Skin of body (tissue), 2 donors: Measurements from ENCODE around the gene NEURL3. TPM values are rescaled to one million over a fixed set of nuclear protein-coding genes. Genes with fewer than 3 reads are reported as not detected.
"Not testable (repeated sequence)": the region's sequence is repeated elsewhere in the genome, so short reads cannot be mapped to it uniquely, and the experiment has no call there.

Experiments
- DNase-seq: peaks from one replicate; lab custom pipeline; 2025; lab: John Stamatoyannopoulos, UW
- total RNA-seq: library from RNA; depleted of rRNA; stranded (reverse); fragments of >200 nt; gene quantifications from one replicate; pipeline ENCODE4 v1.2.3, GENCODE V29; 2014

The NEURL3 gene
- total RNA-seq, 1 donor from 2014 or later: 0.10 TPM

- no peak for DNase-seq
These were observed 3.5 kb upstream of the NEURL3 start for GRCh38 chr2:96508521-96509113.

DNA sequence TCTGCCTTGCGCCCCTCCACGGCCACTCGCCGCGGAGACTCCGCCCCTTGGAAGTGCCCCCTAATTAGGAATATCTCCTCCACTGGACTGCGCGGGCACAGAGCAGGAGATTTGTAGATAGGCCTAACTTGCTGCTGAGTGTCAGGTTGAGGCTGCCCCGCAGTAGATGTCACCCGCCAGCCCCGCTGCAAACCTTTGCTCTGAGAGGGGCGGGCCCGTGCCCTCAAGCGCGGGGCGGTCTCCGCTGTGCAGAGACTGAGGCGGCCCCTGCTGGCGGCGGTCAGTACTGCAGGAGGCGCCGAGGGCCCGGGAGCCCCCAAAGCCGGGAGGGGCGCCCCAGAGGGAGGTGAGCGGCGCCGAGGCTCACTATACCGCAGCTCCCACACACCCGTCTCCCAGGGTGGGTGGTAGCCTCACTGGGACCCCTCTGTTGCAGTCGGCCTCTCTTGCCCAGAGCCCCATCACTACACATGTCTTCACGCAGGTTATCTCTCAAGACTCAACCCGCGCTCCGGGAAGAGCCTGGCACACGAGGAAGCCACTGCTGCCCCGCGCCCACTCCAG, 2.9 kb upstream of the NEURL3 start:
- no peak for DNase-seq

GRCh38 chr2:96506907-96507240, 1.7 kb upstream of the NEURL3 start:
- DNase-seq: no peak

- no peak for DNase-seq
These were observed 1.1 kb upstream of the NEURL3 start for GRCh38 chr2:96506016-96506906.

DNA sequence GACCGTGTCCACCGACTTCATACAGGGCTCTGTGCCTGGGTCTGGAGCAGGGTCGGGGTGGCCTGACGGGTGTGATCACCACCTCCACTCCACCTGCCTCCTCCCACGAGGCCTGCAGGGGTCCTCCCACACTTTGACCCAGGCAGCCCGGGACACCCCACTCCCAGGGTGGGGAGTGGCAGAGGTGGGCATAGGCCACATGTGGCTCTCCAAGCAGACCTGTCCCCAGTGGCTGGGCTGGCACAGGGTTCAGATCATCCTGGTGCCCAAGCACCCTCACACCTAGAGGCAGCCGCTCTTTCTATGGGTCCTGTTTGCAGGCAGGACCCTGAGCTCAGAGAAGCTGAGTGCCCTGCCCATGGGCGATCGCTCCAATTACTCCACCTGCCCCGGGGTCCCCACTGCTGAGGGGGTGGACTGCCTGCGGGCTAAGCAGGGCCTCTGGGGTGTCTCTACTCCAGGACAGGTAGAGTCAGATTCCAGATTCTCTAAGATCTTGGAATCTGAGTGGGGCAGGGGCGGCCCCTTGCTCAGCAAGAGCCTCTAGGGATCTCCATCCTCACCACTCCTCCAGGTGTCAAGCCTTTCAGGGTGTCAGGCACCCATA, 1.4 kb downstream of the NEURL3 start:
- DNase-seq: no peak

DNA sequence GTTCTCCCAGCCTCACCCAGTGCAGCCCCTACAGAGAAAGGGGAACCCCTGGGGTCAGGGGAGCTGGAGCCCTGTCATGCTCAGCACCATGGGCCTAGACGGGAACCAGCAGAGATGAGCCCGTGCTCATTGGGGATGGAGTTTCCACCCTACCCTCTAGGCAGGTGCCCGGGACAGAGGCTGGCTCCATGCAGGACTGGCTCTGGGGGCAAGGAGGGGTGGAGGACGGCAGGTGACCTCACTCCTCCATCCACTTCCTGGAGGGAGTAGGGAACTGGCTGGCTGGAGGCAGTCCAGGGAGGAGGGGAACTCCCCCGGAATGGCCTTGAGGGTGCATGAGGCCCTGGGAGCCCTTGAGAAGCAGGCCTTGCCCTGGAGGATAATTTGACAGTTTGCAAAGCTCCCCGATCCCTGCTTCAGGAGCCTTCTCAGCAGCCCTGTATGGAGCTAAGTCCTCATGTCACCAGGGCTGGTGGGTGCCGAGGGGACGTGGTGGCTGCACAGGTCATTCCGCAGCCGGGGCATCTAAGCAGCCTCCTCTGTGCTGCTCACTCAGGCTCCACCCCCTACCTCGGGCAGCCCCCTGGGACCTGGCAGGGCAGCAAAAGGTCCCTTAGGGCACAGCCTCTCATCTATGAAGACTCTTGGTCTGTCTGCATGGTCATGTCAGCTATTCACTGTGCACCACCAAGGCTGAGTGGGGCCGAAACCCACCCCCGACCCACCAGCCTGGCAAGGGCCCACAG, 2.1 kb downstream of the NEURL3 start:
- DNase-seq: no peak

DNA sequence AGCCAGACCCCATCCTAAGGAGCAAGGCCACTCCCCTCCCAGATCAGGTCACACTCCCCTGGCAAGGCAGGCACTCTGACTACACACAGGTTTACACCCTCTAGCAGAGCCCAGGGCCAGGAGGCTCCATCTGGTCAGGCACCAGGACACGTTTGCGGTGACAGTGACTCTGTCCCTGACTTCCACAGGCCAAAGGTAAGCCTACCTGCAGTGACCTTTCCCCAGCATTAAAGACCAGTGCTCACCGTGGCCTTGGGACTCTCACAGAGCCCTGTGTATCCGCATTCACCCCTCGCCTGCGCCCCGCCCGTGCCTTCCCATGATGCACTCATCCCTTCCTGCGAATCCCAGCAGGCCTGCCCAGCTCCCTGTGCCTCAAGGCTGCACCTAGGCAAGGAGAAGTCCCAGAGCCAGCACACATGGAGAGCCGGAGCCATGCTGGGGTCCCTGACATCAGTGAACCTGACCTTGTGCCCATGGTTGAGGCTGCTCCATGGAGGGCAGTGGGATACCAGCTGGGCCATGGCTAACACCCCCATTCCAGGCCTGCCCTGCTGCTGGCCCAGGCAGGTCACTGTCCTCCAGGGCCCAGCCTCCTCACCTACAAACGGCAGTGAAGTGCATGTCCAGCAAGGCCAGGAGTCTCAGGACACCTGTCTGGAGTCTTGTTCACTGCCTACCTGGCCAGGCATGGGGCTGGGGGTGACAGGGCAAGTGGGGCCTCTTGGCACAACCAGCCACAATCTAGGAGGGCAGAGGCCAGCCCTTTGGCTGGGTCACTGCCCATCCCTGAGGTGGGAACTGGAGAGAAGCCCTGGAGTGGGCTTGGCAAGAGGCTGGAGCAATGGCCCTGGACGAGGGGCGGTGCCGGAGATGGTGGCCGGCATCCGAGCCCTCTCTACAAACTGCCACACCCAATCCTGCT, 3.0 kb downstream of the NEURL3 start:
- no peak for DNase-seq

DNA sequence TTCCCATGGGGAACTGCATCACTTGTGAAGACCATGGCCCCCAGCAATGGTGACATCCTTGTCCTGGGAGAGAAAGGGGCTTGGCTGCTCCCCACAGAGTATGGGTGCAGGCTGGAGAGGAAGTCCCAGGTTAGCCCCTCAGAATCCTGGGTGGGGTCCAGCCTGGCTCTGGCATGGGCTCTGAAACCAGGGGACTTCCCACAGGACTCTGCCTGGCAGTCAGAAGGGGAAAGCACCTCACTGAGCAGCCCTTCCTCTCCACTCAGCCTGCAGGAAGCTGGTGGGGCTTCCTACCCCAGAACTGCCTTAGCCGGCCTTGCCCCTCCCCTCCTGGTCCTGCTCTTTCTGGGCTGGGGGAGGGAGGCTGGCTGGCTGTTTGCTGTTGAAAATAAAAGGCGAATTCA, 3.7 kb downstream of the NEURL3 start:
- DNase-seq: no peak

GRCh38 chr2:96500385-96501066, 4.6 kb downstream of the NEURL3 start:
- no peak for DNase-seq

- no peak for DNase-seq
These were observed 5.8 kb downstream of the NEURL3 start for GRCh38 chr2:96499061-96499960.

DNA sequence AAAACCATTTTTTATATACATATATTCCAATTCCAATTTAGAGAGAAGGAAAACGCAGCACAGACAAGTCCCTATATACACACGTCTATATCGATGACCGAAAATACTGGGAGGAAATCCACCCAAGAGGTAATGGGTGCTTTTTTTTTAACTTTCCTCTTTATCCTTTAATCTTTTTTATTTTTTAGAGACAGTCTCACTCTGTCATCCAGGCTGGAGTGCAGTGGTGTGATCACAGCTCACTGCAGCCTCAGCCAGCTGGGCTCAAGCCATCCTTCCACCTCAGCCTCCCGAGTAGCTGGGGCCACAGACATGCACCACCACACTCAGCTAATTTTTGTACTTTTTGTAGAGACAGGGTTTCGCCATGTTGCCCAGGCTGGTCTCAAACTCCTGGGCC, 6.5 kb downstream of the NEURL3 start:
- DNase-seq: not testable (repeated sequence)

DNA sequence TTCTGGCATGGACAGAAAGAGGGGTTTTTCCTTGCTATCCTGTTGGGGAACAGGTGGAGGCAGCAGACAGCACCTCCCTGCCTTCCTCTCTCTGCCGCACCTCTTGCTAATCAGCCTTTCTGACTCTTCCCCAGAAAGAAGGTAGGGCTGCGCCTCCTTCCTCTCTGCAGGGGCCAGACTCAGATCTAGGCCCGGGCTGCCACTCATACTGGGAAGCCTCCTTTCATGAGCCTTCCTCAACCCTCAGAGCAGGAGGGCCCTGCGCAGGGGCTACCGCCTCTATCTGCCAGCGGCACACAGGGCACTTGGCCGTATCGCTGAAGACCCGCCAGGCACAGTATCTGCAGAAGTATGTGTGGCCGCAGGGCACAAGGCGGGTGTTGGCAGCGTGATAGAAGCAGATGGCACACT, 7.1 kb downstream of the NEURL3 start:
- no peak for DNase-seq

DNA sequence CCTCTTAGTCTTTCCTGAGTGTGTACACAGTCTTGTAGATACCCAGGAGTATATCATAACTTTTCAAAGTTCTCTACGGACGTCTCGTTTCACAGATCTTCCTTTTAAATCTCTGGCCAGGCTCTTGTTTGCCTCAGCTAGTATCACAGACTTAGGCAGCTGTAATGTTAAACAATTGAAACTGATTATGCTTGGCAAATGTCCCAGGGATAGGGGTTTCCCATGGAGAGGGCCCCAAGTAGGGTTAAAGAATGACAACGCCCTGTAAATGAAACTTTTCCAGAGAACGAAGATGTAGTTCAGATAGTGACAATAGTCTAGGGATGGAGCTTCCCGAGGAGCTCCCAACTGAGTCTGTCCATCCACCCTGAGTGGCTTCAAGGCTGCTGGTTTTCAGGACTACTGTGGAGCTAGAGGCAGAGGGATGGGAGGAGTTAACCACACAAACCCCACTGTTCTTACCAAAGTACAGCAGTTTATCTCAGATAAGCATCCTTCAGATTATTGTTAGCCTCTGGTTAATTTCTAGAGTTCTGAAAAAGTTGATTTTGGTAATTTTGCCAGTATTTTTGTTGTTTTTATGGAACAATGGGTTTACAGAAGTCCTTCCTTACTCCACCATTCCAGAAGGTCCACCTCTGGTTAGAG, 9.1 kb downstream of the NEURL3 start:
- no peak for DNase-seq

DNA sequence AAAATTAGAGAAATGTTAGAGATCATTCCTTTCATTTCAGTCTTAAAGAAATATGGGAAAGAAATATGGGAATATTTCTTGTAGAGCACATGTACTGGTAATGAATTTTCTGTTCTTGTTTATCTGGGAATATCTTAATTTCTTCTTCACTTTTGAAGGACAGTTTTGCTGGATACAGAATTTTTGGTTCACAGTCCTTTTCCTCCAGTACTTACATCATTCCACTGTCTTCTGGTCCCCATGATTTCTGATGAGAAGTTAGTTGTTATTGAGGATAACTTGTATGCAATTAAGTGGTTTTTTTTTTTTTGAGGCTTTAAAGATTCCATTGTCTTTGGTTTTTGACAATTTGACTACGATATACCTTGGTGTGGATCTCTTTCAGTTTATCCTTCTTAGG, 11.0 kb downstream of the NEURL3 start:
- DNase-seq: no peak

DNA sequence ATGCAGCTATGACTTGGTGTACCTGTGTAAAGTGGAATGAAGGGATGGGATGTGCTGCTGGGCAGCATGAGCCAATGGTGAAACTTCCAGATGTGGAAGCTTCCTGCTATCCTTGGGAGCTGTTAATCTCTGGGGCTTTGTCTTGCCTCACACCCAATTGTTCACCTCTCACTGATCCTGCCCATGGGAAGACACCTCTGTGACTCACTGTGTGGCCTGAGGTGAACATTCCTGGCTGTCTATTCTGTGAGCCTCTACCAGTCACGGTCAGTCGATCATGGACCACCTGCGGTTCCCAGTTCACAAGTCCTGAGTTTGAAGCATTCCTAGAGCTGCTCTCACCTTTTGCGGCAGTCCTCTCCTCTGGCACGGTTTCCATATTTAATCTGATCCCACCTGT, 12.1 kb downstream of the NEURL3 start:
- no peak for DNase-seq

DNA sequence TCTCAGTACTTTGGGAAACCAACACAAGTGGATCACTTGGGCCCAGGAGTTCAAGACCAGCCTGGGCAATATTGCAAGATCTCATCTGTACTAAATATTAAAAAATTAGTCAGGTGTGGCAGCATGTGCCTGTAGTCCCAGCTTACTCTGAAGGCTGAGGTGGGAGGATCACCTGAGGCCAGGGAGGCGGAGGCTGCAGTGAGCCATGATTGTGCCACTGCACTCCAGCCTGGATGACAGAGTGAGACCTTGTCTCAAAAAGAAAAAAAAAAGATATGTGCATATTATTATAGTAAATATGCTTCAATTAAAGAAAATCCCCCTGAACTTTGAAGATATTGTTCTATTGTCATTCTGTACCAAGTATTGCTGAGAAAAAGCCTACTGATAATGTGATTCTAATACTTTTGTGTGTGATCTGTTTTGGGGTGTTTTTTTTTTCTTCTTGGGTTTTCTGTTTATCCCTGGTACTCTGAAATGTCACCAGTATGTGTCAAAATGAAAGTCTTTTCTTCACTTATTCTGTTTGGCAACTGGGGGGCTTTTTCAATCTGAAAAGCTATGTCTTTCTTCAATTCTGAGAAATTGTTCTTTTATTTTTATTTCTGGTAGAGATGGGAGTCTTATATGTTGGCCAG, 13.2 kb downstream of the NEURL3 start:
- DNase-seq: no peak

GRCh38 chr2:96489663-96490062, 15.5 kb downstream of the NEURL3 start:
- no peak for DNase-seq

DNA sequence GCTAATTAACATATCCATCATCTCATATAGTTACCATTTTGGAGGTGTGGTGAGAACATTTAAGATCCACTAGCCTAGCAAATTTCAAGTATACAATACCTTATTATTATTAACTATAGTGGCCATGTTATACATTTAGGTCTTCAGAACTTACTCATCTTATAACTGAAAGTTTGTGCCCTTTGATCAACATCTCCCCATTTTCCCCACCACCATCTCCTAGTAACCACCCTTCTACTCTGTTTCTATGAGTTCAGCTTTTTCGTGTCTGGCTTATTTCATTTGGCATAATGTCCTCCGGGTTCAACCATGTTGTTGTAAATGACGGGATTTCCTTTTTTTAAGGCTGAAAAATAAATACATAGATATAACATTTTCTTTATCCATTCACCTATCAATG, 15.9 kb downstream of the NEURL3 start:
- no peak for DNase-seq
